DMS153 (cell line): ENCODE measurements around the gene POLR2M.

Experiments
- DNase-seq: peaks from one replicate; lab custom pipeline; 2025; lab: John Stamatoyannopoulos, UW

The POLR2M gene

DNA sequence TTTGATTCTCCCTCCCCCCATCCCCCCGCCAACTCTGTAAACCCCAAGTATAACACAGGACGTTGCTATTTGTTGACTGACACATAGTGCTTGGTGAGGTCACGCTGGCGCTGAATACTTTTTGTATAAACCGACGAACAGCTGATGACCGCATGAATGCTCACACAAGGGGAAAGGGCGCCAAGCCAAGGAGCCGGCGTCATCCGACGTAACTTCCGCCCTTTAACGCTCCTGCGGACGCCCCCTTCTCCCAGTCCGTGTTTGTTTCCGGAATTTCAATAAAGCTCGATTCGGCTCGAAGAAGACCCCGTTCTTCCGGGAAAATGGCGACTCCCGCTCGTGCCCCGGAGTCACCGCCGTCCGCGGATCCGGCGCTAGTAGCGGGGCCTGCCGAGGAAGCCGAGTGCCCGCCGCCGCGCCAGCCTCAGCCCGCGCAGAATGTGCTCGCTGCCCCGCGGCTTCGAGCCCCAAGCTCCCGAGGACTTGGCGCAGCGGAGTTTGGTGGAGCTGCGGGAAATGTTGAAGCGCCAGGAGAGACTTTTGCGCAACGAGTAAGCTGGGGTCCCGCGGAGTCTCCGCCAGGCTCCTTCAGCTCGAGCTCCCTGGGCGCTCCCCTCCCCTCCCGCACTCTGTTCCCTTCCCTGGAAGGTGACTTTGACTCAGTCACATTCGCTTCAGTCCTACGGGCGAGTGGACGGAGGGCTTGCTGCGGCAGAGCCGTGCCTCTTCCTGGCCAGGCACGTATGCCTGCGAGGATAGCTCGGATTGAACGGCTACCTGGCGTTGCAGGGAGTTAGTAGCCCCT lies at the start of gene POLR2M:
POLR2M (plus strand) TSS at position 310 of the 805 bp plus-strand sequence; CDS start at position 439, 129 bp downstream.
- DNase-seq = peak; percentile 90

DNA sequence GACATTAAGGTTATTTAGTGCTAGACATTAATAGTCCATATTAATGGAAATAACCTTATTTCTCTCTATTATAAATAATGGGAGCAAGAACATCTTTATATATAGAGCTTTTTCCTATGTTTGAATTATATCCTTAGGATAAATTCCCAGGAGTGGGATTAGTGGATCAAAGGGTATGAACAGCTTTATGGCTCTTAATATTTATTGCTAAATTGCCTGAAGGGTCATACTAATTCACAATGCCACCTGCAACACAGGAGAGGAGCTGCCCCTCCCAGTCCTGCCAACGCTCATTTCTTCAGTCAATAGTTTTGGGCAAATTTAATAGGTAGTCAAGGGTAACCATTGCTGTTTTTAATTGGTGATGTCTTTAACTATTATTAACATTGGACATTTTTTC lies 48.9 kb upstream of the POLR2M start:
- DNase-seq = no peak

DNA sequence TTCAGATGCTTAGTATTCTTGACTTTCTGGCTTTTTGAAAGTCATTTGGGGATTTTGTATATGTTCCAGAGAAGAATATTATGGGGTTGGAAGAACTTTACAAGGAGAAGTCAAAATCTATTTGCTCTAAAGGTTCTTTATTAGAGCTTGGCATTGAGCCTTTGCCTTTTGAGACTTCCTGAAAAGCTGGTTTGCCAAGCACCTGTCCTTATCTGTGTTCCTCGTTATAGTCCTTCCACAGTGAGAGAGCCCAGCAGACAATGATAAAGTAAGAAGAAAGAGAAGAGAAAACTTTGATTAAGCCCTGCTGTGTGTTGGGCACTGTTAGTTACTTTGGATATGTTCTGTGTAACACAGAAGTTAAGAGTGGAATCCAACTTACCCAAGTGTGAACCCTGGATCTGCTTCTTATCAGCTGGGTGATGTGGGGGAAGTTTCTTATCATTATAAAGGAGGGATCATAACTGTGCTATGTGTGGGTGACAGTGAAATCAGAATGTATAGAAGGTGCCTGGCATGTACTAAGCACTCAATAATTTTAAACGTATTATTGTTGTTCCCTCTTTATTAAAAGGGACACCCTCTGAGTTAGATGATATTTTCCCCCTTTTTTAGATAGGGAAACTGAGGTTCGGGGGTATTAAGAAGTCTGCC lies 44.3 kb upstream of the POLR2M start:
- no peak for DNase-seq

DNA sequence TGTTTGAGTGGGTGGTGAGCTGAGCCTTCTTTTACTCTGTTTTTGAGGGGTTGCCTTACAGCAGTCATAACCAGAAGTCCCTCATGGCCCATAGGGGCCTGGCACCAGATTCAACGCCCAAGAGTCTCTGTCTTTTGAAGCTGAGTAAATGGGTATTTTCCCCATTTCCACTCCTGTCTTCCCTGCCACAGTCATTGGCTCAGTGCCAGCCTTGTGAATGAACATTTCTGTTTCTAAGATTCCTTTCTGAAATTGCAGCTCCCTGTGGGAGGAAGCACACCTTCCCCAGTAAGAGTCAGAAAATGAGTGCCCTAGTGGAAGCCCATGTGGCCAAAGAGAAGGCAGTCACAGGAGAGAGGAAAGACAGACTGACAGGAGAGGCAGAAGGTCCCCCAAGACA lies 43.7 kb upstream of the POLR2M start:
- DNase-seq = no peak

DNA sequence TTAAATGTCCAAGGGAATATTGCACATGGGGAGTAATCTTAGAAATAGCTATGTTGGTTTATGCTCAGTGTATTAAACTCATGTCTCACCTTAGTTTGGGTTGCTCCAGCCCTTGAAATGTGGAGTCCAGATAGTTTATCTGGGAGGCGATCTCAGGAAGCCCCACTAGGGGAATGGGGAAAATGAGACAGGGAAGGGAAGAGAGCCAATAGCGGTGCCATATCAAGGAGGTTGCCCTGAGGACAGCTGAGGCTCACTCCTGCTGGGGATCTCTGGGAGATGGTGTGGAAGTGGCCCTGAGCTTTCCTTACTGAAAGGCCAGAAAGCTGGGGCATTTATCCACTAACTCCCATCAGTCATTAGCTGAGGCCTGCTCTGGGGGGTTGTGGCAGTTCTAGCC lies 43.3 kb upstream of the POLR2M start:
- no peak for DNase-seq

DNA sequence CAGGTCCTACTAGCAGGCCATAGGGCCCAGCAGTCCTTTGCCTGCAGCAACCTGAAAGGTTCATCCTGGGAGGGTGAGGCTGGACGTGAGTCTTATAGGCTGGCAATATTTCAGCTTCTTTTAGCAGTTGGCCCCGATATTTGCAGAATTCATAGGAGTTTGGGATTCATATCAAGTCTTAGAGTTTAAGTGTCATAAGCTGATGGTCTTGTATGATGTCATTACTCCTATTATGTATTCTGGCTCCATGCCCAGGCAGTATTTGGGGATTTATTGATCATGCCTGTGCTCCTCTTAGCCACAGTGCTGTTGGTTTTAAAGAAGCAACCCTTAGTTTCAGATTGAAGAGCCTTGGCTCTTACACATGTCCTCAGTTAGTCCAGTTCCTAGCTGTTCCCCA lies 41.3 kb upstream of the POLR2M start:
- no peak for DNase-seq

DNA sequence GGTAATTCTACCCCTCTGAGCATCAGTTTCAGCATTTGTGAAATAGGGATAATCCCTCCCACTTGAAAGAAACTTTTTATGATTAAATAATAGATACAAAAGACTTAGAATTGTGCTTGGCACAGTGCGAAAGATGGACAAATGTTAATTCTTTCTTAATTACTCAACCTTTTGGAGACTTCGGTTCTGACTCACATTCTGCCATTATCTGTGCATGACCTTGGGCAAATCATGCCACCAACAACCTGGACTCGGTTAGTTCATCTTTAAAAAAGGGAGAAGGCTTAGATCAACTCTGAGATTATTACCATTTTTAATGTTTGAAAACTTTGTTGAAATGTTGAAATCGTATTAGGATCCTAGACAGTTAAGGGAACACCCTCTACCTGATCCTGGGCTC lies 40.6 kb upstream of the POLR2M start:
- no peak for DNase-seq

DNA sequence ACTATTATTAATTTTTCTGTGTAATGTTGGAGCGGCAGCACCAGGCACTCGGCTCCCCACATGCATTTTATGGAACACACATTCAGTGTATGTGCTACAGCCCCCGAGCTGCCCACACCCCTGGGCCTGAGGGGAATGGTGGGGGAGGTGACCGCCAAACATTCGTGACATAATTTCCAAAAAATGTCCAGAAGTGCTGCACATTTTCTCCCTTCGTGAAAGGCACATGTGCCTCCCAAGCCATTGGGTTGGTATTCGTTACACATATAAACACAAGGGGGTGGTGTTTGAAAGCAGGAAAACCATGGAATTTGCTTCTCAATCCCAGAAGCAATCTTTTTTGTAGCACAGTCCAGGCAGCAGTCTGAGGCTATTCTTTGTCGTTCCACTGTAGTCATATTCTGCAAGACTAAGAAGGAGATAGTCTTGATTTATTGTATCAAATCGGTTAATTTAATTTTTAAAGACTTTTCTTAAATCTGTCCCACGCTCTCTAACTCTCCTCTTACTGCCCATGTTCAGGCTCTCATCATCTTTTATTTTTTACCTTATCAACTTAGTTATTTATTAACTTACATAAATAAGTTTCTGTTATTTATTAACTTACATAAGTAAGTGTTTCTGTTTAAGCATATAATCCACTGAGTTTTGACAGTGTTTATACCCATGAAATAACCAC lies 39.2 kb upstream of the POLR2M start:
- no peak for DNase-seq

DNA sequence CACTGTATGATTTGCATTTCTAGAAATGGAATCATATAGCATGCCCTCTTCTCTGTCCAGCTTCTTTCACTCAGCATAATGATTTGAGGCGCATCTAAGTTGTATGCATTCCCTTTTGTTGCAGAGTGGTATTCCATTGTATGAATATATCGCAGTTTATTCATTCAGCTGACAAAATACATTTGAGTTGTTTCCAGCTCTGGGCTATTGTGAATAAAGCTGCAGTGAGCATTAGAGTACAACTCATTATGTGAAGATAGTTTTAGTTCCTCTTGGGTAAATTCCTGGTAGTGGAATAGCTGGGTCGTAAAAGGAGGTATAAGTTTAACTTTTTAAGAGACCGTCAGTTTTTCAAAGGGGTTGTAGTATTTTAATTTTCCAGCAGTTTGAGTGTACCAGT lies 38.5 kb upstream of the POLR2M start:
- no peak for DNase-seq

DNA sequence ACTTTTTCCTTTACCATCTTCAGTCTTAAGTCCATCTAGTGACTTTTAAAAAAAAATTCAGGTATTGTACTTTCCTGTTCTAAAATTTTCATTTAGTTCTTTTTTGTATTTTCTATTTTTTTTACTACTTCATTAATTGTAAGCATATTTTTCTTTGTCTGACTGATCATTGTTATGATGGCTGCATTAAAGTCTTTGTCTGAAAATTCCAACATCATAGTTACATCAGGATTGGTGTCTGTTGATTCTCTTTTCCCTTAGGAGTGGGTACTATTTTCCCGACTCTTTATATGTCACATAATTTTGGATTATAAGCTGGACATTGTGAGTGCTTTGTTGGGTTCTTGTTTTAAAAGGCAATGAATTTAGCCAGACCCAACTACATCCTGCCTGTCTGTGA lies 34.9 kb upstream of the POLR2M start:
- no peak for DNase-seq

DNA sequence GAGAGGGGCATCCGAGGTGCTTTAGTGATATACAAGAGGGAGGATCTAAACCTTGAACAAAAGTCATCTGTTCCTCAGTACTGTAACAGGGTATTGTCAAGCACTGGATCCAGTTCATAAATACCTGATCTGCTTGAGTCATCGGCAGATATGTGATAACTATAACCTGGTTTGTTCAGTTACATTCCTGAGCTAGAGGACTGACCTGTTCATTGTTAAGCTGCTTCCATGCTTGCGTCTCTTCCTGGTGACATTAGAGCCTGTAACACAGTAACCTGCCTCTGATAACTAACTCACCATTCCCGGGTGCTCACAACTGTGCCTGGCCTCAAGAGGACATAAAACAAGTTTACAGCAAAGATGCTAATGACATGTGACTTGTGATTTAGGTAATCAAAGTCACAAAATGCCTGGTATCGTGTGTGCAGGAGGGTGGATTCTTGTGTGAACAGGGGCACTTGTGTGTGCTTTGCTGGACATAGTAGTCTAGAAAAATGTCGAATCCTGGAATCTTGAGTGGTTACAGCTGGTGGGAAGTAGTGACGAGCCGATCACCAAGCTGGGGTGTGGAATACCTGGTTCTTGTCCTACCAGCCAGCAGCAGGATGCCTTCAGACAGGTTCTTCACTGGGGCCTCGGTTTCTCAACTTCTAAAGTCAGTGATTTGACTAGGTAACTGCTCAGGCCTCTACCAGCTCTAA lies 30.9 kb upstream of the POLR2M start:
- DNase-seq = no peak

DNA sequence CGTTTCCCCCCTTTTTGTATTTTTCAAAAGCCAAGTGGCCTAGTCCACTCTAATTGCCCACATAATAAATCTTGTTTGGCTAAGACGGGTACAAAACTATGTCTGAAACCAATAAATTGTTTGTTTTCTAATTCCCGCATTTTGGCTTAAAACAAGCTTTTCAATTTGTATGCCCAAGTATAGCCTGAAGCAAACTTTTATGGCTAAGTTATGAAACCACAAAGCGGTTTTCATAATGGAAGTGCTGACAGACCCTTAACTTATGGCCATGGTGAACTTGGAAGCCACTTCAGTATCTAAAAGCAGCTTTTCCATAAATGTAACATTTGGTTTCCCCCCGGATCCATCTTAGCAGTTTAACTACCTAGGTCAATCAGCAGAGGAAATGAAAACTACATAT lies 29.9 kb upstream of the POLR2M start:
- no peak for DNase-seq

DNA sequence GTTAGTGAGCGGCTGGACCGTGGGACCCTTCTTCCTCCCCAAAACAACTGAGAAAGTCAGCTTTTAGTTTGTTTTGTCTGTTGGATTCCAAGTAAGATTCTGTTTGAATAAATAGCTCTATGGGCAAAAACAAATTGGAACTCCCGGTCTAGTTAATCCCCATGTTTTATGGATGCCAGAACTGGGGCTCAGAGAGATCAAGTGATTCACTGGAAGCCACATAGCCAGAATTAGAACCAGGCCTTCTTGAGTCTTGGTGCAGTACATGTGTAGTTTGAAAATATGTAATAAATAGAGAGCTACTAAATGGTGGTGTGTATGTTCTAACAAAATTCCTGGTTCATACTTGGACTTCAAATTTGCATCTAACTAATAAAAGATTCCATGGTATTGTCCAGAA lies 29.3 kb upstream of the POLR2M start:
- no peak for DNase-seq

DNA sequence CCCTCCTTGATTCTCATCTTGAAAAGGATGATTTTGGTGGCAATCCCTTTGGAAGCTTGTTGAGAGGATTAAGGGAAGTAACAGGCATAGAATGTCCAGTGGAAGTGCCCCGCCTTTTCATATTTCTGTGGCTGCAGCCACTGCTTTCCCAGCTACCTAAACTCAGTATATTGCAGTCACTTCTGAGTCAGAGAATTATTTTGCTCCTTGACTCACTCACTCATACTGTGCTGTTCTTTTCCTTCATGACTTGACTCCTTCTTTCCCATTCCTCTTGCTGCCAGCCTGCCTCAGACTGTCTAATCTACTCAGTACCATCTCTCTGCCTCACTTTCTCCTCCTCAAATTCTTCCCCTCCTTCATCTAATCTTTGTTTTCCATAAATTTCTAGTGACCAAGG lies 26.5 kb upstream of the POLR2M start:
- no peak for DNase-seq

DNA sequence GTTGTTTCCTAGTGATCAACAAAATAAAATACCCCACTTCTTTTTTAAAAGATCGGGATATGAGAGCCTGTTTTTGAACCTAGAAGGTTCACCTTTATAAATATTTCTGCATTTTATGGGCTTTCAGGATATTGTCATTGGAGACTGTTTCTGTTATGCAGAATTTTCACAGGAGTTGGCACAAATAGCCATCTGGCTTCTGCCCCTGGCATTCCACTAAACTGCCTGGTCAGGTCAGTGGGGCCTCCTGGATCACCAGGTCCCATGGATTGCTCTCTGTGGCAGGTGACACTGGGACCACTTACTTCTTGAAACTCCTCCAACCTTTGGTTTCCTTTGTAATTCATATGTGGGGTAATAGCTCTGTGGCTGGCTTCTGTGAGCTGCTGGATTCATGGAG lies 25.5 kb upstream of the POLR2M start:
- DNase-seq = no peak

DNA sequence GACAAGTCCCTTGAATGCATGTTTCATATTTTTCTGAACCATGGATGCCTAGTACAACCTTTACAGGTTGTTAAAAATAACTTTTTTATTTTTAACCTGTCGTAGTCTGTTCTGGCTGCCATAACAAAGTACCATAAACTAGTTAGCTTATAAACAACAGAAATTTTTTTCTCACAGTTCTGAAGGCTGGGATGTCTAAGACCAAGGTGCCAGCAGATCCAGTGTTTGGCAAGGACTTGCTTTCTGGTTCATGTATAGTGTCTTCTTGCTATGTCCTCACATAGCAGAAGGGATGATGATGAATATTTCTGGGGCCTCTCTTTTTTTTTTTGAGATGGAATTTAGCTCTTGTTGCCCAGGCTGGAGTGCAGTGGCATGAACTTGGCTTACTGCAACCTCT lies 23.0 kb upstream of the POLR2M start:
- no peak for DNase-seq

DNA sequence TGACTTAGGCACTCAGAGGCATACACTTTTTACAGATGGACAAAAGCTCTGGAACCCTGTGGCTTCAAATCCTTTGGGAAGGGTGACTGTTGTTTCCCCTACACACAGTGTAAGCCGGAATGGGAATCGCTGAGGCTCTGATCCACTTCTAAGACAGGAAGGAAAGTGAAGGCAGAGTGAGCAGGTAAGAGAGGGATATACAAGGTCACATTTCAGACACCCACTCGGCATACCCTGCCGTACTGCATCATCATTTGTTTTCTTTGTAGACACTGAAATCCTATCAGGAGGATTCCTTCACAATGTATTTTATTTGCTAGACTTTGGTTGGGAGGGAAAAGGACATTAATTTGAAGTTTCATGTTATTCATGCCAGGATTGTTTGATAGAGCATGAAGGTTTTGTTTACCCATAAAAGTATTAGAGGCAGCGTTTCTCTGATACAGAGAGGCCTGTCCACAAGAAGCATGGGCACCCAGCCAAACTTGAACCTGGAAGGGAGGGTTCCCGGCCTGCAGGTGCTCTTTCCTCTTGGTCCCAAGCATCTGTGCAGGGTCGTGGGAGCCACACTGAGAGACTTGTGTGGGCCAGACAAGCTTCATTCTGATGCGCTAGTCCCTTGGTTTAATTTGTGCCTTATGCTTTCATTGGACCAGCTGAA lies 21.9 kb upstream of the POLR2M start:
- DNase-seq = no peak

DNA sequence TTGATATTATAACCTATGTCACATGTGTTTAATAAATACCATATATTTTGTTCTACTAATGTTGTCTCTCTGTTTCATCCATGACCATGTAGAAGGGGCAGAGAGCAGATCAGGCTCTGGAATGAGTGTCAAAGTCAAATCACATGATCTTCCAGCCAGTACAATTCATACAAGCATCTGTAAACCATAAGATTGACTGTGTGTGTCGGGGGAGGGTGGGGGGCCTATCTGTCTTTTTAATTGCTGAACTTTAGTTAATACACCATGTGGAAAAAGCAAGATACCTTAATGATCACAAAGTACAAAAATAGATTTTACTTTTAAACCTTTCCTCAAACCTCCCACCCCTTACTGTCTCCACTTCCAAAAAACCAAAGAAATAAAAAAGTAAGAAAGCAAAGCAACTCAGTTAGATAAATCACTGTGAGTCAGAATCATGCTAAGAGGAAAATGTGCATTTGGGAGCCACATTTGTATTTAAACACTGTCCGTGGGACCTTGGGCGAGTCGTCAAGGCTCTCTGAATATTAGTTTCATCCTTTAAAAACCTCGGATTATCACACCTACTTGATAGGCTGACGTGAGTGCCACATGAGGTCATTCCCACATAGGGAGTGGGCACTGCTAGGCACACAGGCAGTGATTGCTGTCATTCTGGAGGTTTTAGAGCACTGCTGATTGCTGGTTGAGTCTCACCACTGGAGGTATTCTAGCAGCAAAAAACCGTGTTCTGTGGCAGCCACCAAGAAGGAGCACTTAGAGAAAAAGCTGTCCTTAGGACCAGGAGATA lies 21.0 kb upstream of the POLR2M start:
- DNase-seq = no peak

DNA sequence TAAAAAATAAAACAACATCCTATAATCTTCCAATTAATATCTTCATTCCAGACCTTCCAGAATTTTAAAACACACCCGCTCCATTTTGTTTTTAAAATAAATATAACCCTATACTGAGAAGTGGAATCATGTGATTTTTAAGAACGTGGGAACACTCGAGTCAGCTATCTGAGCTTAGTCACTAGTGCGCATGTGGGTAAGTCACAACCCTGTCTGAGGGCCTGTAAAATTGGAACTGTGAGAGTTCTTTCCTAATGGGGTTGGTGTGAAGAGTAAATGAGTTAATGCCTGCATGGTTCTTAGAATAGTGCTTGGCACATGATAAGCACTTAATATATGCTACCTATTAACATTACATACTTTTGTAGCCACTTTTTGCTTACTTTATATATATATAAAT lies 19.9 kb upstream of the POLR2M start:
- no peak for DNase-seq

DNA sequence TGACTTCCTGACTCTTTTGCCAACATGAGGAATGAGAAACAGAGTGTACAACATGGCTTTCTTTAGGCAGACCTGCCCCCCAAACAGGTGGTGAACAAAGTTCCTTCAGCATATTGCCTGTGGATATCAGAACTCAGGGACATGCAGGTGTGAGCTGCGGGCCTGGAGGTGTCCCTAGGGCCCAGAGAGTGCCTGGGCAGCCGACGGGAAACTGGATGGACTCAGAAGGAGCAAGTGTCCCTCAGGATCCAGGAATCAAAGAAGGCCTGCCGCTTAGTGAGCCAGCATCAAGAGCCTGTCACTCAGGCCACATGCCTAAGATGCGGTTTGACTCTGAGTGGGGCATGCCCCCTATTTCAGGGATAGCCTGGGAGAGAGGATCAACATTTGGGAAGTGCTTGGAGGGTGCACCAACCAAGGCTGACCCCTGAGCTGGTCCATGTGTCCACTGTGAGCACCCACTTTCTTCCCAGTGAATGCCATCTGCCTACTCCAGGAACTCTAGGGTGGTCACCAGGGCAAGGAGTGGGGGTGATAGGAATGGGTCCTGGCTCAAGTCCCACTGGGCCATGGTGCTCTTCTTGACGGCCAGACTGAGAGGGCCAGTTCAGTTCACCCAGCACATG lies 16.1 kb upstream of the POLR2M start:
- no peak for DNase-seq

DNA sequence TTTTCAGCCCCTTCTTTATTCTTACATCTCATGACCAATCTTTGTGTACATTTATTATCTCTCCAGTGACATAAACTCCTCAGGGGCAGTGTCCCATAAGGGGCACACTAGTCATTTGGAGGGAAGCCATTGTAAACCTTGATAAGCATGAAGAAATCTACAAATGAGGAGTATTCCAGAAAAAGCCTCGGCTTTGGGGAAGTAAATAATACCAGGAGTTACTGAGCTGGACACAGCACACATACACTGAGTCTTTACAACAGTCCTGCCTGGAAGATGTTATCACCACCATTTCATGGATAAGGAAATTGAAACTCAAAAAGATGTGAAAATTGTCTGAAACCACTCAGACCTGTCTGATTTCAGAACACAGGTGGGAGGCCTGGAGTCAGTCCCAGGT lies 15.4 kb upstream of the POLR2M start:
- DNase-seq = no peak
